HG03066 (cell line): Measurements from ENCODE around the gene CFAP73.
A peak's percentile ranks its signal among the peaks of the same experiment; 100 is the strongest.

ENCODE experiments used
- ATAC-seq: cut with Tn5 transposase; IDR thresholded peaks from one replicate; pipeline ENCODE4 v1.9.1; 2021; ENCODE audit warnings: low read depth; ENCODE audit not compliant: unreplicated experiment

The CFAP73 gene

GRCh38 chr12:113207613-113208040, 58.1 kb downstream of the CFAP73 start:
- ATAC-seq = peak; percentile 4

GRCh38 chr12:113208041-113208934, 58.8 kb downstream of the CFAP73 start:
- ATAC-seq = peak; percentile 78
